HG03520 (cell line): ENCODE data around the gene ASPDH.
"Not testable (repeated sequence)": the region's sequence is repeated elsewhere in the genome, so short reads cannot be mapped to it uniquely, and the experiment has no call there.

Source experiments
- ATAC-seq: cut with Tn5 transposase; IDR thresholded peaks from one replicate; pipeline ENCODE4 v1.9.1; 2021; ENCODE audit warnings: mild to moderate bottlenecking, moderate library complexity; ENCODE audit not compliant: unreplicated experiment

The ASPDH gene

GRCh38 chr19:50548191-50549058 lies 34.7 kb upstream of the ASPDH start:
- no peak for ATAC-seq

- no peak for ATAC-seq
Measured at GRCh38 chr19:50547385-50548190, 33.9 kb upstream of the ASPDH start.

DNA sequence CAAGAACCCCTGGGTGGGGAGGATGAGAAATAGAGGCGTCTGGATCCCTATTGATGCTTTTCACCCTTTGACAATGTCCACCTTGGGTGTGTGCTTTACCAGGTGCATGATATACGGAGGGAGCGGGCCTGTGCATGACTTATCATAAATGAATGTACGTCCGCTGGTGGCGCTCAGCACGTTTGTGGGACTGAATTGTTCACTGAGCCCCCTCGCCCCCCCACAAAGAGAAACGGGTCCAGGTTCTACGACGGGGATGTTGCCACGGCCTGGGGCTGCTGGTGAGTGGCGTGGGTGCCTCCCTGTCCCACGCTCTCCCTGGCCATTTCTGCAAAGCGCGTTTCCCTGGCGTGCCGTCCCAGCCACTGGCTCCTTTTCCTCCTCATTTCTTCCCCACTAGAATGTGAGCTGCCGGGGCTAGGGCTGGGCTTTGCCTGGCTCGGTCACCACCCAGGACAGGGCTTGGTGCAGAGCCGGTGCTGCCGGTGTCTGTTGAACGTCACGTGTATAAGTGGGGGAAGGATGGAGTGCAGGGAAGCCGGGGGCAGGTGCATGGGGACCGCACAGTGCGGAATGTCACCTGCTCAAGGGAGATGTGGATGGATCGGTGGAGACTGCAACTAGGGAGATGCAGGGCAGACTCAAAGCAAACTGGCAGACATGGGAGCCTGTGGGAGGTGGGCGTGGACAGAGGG lies 33.0 kb upstream of the ASPDH start:
- no peak for ATAC-seq

GRCh38 chr19:50542943-50543342 lies 29.2 kb upstream of the ASPDH start:
- no peak for ATAC-seq

DNA sequence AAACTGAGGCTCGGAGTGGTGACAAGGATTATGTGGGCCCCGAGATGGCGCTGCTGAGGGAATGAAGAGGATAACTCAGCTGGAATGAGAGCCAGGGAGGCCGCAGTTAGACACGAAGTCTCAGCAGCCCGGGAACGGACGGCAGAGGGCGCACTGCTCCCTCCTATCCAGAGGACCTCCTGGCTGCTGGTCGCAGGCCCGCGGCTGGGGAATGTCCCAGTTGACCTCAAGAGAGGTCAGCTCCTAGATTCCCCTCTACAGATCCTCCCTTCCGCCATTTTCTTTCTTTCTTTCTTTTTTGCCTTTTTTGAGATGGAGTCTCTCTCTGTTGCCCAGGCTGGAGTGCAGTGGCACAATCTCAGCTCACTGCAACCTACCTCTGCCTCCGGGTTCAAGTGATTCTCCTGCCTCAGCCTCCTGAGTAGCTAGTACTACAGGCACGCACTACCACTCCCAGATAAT lies 24.1 kb upstream of the ASPDH start:
- ATAC-seq, result no peak

- no peak for ATAC-seq
Measured at GRCh38 chr19:50537306-50537685, 23.6 kb upstream of the ASPDH start.

DNA sequence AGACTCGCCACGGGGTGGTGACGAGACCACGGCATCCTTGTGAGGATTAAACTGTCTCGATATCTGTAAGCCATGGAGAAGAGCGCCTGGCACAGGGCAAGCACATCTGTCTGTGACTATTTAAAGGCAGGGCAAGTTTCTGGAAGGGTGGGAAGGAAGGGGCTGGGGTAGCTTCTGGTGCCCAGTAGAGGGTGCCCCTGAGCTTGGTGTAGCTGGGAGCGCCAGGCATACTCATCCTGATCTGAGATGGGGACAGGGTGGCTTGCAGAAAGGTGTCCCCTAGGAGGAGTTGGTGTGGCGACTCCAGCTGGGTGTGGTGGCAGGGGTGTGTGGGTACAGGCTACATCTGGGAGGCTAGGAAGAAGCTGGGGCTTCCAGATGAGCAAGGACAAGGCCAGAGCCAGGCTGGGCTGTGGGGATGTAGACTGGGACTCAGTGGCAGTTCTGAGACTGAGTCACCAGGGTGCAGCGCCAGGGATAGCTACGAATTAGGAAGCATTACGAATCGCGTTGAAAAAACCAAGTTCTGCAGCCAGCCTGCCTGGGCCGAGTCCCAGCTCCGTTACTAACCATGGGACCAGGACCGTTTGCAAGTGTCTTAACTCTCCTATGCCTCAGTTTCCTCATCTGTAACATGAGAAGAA lies 23.1 kb upstream of the ASPDH start:
- no peak for ATAC-seq

GRCh38 chr19:50535672-50536187 lies 22.0 kb upstream of the ASPDH start:
- no peak for ATAC-seq

DNA sequence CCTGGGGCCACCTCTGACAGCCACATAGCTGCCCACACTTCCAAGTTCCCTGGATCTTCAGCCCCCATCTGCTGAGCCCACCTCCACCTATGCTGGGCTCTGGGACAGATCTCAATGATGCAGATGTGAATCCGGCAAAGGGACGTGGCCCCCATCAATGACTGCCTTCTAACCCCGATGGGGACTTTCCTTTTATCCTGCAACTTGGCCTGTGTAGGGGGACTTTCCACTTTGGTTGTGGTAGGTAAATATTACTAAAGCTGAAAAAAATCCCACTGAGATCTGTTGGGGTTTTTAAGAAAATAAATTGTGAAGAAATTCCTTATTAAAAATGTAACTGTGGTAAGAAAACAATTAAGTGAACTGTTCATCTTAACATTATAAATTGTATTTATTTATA lies 20.8 kb upstream of the ASPDH start:
- no peak for ATAC-seq

GRCh38 chr19:50532952-50533351 lies 19.2 kb upstream of the ASPDH start:
- ATAC-seq, result no peak

- ATAC-seq, result no peak
Measured at GRCh38 chr19:50531171-50531612, 17.5 kb upstream of the ASPDH start.

DNA sequence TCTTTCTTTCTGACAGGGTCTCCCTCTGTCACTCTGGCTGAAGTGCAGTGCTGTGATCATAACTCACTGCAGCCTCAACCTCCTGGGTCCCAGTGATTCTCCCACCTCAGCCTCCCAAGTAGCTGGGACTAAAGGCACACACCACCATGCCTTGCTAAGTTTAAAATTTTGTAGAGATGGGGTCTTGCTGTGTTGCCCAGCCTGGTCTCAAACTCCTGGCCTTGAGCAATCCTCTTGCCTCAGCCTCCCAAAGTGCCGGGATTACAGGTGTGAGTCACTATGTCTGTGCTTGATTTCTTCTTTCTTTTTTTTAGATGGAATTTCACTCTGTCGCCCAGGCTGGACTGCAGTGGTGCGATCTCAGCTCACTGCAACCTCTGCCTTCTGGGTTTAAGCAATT lies 14.3 kb upstream of the ASPDH start:
- ATAC-seq, result not testable (repeated sequence)

GRCh38 chr19:50522881-50523280 lies 9.2 kb upstream of the ASPDH start:
- no peak for ATAC-seq

DNA sequence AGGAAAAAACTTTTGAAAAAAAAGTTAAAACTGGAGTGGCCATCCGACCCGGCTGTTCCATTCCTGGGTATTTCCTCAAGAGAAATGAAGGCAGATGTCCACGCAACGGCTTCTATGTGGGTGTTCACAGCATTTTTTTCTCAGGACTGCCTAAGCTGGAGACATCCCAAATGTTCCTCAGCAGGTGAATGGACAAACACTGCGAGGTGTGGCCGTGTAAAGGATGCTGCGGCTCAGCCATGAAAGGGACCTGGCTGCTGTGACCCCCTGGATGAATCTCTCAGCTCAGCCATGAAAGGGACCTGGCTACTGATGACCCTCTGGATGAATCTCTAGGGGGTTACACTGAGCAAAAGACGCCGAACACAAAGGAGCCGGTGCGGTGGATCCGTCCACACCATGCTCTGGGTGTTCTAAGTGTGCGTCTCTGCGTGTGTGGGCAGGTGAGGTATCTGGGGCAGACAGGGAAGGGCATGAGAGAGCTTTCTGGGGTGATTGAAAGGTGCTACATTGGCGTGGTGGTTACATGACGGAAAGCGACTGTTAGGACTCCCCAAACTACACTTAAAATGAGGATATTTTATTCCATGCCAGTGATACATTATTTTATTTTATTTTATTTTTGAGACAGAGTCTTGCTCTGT lies 7.2 kb upstream of the ASPDH start:
- no peak for ATAC-seq

DNA sequence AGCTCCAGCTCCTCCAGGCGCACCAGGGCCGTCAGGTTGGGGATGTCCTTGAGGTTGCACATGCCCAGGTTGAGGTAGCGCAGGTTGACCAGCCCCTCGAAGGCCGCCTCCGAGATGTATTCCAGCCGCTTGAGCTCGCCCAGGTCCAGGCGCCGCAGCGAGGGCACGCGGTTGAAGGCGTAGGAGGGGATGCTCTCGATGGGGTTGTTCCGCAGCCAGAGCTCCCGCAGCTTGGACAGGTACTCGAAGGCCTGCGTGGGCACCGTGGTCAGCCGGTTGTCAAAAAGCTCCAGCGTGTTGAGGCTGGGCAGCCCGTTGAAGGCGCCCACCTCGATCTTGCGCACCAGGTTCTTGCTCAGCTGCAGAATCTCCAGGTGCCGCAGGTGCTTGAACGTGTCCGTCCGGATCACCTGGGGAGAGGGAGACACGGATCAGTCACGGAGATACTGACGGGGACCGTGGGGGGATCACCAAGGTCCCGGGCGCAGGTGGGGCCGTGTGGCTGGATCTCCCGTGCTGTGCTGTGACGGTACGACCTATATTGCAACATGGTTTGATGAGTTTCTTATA lies 5.4 kb upstream of the ASPDH start:
- ATAC-seq, result no peak

- ATAC-seq, result no peak
Measured at GRCh38 chr19:50518091-50519005, 4.6 kb upstream of the ASPDH start.

DNA sequence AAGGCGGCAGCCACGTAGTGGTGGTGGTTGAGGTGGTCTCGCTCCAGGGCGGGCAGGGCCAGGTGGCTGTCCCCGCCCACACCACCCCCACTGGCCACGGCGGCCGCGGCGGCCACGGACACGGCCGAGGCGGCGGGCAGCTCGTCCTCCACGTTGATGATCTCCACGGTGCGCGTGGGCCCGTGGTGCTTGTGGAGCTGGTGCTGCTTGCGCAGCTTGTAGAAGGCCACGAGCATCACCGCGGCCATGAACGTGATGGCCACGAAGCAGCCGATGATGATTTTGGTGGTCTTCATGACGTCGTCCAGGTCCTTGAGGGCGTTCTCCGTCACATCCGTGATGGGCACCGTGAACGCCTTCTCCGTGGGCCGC lies 4.0 kb upstream of the ASPDH start:
- no peak for ATAC-seq

DNA sequence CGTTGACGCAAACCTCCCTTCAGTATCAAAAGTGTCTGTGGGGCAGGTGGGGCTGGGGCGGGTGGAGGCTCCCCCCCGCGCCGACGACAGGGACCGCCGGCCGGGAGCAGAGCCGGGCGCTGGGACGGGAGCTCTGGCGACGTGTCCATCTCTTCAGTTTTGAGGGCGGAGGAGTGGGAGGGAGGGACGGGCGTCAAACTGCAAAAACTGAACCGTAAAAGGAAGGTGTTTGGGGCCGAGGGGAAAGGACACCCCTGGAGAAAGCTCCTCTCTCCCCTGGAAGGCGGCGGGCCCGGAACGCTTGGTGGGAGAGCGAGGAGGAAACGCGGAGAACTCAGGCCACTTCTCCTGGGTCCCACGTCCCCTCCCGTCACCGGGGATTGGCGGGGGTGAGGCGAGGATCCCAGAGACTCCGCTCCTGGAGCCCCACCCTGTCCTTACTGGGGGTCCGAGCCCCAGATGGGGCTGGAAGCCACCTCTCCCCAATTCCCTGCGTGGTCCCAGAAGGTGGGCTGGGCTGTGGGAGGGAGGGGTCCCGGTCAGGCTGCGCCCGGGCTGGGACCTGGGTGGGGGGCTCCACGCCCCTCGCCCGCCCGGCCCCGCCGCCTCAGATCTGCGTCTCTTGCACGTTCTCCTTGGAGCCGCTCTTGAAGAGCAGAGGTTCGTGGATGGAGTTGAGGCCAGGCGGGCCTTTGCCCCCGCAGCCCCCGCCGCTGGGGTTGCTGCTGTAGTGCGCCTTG lies 3.4 kb upstream of the ASPDH start:
- no peak for ATAC-seq
